Smooth muscle cell of the brain vasculature (primary cell): ENCODE data around the gene RTN4IP1.

Experiments
- DNase-seq: peaks from one replicate; pipeline ENCODE4 v3.0.0-alpha.2; 2012; ENCODE audit warnings: low read depth, low spot score

RTN4IP1 gene

GRCh38 chr6:106629103-106629858 lies at the start of gene RTN4IP1, which contains the start of gene QRSL1:
RTN4IP1 (minus strand) TSS chr6:106629498; CDS start chr6:106629021, 477 bp downstream.
QRSL1 (plus strand) TSS chr6:106629578; CDS start chr6:106629682, 104 bp downstream.
- peak; percentile 72 for DNase-seq

GRCh38 chr6:106677282-106677681 lies 48.0 kb upstream of the RTN4IP1 start:
- DNase-seq = no peak

GRCh38 chr6:106674541-106675229 lies 45.4 kb upstream of the RTN4IP1 start:
- DNase-seq = no peak

- DNase-seq = no peak
Observed at GRCh38 chr6:106671651-106672050, 42.4 kb upstream of the RTN4IP1 start.

GRCh38 chr6:106670236-106670635 lies 40.9 kb upstream of the RTN4IP1 start:
- DNase-seq = no peak

GRCh38 chr6:106667022-106667402 lies 37.7 kb upstream of the RTN4IP1 start:
- DNase-seq = no peak

- no peak for DNase-seq
Observed at GRCh38 chr6:106666282-106667021, 37.2 kb upstream of the RTN4IP1 start.

GRCh38 chr6:106662458-106662857 lies 33.2 kb upstream of the RTN4IP1 start:
- no peak for DNase-seq

- DNase-seq = no peak
Observed at GRCh38 chr6:106659859-106660258, 30.6 kb upstream of the RTN4IP1 start.

- DNase-seq = no peak
Observed at GRCh38 chr6:106658469-106658868, 29.2 kb upstream of the RTN4IP1 start.

- DNase-seq = no peak
Observed at GRCh38 chr6:106648651-106649308, 19.5 kb upstream of the RTN4IP1 start.

GRCh38 chr6:106643061-106643460 lies 13.8 kb upstream of the RTN4IP1 start:
- DNase-seq = no peak

- DNase-seq = no peak
Observed at GRCh38 chr6:106642476-106642875, 13.2 kb upstream of the RTN4IP1 start.

GRCh38 chr6:106639812-106640211 lies 10.5 kb upstream of the RTN4IP1 start:
- no peak for DNase-seq

- no peak for DNase-seq
Observed at GRCh38 chr6:106637717-106638341, 8.5 kb upstream of the RTN4IP1 start.

GRCh38 chr6:106637051-106637716 lies 7.9 kb upstream of the RTN4IP1 start:
- DNase-seq = no peak

GRCh38 chr6:106634565-106634964 lies 5.3 kb upstream of the RTN4IP1 start:
- DNase-seq = no peak

- DNase-seq = no peak
Observed at GRCh38 chr6:106631346-106631745, 2.0 kb upstream of the RTN4IP1 start.

GRCh38 chr6:106630366-106630765 lies 1.1 kb upstream of the RTN4IP1 start:
- no peak for DNase-seq

GRCh38 chr6:106629859-106630163 lies 513 bp upstream of the RTN4IP1 start:
- no peak for DNase-seq

- no peak for DNase-seq
Observed at GRCh38 chr6:106628658-106629102, 618 bp downstream of the RTN4IP1 start.
